ENCODE results near the gene LGI4.

The LGI4 gene

GRCh38 chr19:35079826-35080225, 55.0 kb downstream of the LGI4 start:
- no peak overlapping the region for H3K4me3 ChIP-seq (ENCODE audit: low read length)
- no peak for TF ChIP-seq CTCF (conservative IDR thresholded peaks at IDR 0.05; ENCODE audit: low read length)
- no peak for DNase-seq (ENCODE audit: low read depth)

- no peak for TF ChIP-seq CTCF (conservative IDR thresholded peaks at IDR 0.05; ENCODE audit: low read length)
These were observed 57.2 kb downstream of the LGI4 start for GRCh38 chr19:35077411-35078223.

GRCh38 chr19:35076657-35077056, 58.2 kb downstream of the LGI4 start:
- TF ChIP-seq CTCF (conservative IDR thresholded peaks at IDR 0.05; ENCODE audit: low read length): no peak
- DNase-seq (ENCODE audit: low read depth): no peak

More at GRCh38 chr19:35077411-35078223, 57.2 kb downstream of the LGI4 start:
- DNase-seq (ENCODE audit: low read depth): no peak
- H3K4me3 ChIP-seq (ENCODE audit: low read length): no peak overlapping the region

GRCh38 chr19:35076026-35076370, 58.9 kb downstream of the LGI4 start:
- DNase-seq (ENCODE audit: low read depth): no peak
- TF ChIP-seq CTCF (conservative IDR thresholded peaks at IDR 0.05; ENCODE audit: low read length): no peak
- no peak overlapping the region for H3K4me3 ChIP-seq (ENCODE audit: low read length)

More at GRCh38 chr19:35076657-35077056, 58.2 kb downstream of the LGI4 start:
- H3K4me3 ChIP-seq (ENCODE audit: low read length): no peak overlapping the region

GRCh38 chr19:35075202-35076025, 59.4 kb downstream of the LGI4 start:
- no peak overlapping the region for H3K4me3 ChIP-seq (ENCODE audit: low read length)
- no peak for DNase-seq (ENCODE audit: low read depth)
- no peak for TF ChIP-seq CTCF (conservative IDR thresholded peaks at IDR 0.05; ENCODE audit: low read length)
